HG02852 (cell line): Measurements from ENCODE around the gene COL1A1.

Experiments
- ATAC-seq: cut with Tn5 transposase; IDR thresholded peaks from one replicate; pipeline ENCODE4 v1.9.1; 2021; ENCODE audit warnings: mild to moderate bottlenecking, moderate library complexity; ENCODE audit not compliant: unreplicated experiment

Gene COL1A1

DNA sequence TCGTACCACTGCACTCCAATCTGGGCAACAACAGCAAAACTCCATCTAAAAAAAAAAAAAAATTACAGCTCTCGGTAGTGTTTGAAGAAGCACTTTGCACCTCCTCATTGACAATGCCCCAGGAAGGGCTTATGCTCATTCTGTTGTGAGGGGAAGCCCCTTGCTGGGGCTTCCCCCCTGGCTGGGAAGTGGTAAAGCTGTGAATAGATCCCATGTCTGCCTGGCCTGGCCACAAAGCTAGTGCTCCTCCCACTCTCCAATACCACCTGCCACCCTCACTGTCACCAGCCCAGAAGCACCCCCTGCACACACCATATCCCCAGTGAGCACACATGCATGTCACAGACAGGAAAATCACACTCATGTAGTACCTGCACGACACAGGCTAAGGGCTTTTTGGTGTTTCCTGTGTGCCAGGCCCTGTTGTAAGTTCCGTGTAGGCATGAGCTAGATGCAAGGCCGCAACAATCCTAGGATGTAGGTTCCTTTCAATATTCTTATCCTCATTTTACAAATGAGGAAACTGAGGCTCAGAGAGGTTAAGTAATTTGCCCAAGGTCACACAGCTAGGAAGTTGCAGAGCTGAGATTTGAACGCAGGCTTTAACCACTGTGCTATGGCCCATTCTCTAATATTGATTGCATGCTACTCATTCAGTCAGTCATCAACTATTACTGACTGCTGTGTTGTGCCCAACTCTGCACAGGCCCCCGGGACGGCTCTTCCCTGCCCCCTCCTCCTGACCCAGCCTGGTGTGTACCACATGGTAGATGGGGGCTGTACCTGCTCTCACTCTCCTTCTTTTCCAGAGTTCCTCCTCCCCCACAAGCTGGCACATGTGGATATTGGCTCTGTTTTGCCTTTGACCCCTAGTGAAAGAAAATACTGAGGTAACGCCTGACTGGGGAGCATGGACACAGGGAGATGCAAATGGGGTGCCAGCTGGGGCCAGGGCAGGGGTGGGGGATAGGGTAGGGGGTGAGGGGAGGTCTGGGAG, 11.9 kb upstream of the COL1A1 start:
- peak; percentile 74 for ATAC-seq

DNA sequence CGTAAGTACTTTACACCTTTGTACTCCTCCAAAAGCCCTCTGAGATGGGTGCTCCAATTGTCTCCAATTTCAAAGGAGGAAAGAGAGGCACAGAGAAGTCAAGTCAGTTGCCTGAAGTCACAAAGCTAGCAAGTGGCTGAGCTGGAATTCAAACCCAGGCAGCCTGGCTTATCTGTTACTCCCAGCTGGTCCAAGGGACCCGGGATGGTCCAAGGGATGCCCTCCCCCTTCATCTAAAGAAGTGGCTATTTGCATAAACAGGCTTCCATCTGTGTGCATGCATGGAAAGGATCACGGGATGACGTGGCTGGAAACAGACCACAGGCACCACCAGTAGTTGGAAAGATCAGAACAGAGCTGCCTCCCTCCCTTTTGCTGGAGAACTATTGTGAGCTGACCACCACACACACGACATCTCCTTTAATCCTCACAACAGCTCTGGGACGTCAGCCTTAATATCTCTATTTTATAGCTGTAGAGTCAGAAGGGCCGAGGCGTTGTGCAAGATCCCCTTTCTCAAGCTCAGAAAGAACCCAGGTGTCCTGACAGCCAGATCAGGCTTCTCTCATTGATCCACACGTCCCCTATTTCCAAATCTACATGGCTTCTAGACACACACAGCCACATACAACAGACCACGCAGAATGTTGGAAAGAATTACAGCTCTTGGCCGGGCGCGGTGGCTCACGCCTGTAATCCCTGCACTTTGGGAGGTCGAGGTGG, 10.9 kb upstream of the COL1A1 start:
- ATAC-seq = no peak

DNA sequence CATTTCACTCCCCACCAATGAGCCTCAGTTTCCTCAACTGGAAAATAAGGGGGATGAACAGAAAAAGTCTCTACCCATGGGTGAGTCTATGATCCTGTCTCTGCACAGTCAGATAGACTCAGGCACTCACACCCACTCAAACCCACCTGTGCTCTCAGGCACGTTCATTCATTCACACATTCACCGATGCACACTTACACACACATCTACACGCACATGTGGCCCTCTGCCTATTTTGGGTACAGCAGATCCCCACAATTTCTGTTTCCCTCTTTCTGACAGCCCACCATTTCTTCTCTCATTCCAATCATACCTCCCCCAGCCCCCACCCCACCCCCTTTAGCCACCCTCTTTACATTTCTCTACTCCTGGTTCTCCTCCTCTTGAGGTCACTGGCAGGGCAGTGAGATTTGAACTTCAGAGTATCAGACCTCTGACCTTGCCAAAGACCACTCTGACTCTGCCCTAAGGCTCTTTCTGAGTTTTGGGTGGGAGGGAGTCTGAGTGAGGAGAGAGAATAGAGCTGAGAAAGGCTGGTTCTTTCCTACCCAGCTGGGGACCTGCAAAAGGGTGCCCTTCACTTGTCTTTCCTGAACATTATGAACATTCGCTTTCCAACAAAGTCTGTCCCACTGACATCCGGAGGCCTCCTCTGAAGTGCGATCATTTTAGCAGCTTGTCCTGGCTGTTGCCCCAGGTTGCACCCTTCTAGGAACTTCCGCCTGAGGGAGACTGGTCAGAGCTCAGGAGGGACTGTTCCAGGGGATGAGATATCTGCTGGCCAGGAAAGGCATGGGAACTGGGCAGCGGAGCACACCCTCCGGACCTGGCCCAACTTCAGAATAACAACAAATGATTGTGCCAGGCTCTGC, 10.1 kb upstream of the COL1A1 start:
- no peak for ATAC-seq

DNA sequence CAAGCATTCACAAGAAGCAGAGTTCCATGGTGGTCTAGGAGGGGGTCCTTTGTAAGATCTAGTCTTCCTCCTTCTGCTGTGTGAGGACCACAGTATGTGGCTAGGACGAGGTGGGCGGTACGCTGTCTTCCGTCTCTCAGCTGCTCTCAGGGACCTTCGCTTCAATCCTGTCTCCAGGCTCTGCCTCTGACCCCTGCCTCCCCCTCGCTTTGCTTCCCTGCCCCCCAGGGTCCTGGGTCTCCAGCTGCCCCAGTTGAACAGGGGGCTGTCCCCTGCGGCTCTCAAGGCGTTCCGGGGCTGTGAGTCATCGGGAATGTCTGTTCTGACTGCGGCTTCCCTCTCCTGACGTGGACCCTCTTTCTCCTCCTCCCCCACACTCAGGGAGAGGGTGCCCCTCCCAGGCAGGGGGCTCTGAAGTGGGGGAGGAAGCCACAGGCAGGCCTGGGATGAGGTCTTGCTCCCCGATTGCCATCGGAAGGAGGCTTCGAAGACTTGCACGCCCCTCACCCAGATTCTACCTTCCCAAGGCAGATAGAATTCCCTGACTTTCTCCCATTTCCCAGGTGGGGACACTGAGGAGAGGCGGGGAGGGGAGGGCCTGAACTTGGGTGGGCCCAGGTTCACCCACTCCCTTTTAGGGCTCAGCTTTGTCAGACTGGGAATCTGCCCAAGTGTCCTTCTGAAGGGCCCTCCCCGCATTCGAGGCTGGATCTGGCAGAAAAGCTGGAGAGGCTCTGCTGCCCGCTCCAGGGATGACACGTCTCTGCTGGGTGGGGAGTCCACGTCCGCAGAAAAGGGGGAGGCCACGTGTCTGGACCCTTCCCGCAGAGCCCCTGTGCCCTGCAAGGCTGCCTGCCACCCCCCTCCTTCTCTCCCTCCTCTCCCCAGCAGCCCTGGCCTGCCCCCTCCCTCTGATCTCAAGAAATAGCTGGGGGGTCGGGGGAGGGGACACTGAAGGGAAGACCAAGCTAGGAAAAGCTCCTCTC, 9.1 kb upstream of the COL1A1 start:
- ATAC-seq = no peak

- ATAC-seq = no peak
Measured at GRCh38 chr17:50209472-50210239, 8.2 kb upstream of the COL1A1 start.

GRCh38 chr17:50209133-50209471, 7.7 kb upstream of the COL1A1 start:
- ATAC-seq = no peak

DNA sequence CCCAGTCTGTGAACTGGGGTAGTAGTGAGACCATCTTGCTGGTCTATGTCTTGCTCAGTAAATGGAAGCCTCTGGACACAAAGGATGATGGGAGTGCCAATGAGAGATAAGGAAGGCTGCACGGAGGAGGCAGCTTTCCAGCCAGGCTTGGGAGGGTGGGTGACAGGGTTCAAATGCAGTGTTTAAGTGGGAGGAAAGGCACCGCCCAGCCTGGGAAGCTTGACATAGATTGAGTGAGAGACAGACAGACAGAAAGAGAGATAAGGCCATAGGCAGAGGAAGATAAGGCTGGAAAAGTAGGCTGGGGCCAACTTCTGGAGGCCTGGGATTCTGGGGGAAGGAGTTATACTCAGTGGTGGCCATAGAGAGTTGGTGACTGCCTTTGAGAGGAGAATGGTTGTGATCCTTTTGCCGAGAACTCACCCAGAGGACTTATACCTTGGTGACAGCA, 7.2 kb upstream of the COL1A1 start:
- ATAC-seq = no peak

DNA sequence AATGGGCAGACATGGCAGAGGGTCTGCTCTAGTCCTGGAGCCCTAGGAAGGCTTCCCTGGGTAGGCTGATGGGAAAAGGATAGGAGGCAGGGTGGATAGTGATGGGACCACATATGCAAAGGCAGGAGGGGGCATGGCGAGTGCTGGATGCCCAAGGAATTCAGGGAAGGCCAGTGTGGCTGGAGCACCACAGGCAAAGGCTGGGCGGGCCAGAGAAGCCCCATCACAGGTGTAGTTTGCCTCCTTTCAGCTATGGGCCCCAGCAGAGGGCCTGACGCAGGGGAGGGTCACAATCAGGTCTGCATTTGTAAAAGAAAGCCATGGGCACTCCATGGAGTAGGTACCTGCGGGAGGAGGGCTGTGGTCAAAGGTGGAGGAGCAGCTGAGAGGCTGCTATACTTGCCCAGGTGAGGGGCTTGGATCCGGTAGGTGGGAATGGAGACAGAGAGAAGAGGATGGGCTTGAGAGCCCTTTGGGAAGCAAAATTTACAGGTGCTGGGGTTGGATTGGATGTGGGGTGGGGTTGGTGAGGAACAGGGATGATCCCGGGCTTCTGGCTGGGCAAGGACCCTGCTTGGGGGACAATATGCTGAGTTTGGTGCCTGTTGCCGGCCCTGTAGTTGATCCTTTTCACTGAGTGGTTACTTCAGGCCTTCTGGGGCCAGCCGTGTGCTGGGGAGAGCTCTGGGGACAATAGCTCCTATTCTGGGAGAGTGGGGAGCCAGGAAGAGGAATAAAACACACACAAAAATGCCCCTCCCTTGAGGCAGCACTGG, 6.5 kb upstream of the COL1A1 start:
- no peak for ATAC-seq

DNA sequence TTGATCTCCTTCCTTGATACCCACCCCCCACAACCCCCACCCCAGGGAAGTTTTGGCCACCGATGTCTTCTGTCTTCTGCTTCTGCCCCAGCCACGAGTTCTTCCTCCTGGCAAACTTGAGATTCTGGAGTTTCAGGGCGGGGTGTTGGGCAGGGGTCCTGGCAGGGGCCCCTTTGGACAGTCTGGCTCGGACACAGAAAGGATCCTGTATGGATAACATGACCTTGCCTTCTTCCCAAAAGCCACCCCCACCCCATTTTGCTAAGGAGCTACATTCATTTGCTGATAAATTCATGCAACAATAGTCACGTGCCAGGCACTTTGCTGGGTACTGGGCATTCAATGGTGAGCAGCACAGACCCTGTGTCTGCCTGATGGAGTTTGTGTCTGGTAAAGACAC, 5.9 kb upstream of the COL1A1 start:
- ATAC-seq = no peak

GRCh38 chr17:50206604-50207293, 5.3 kb upstream of the COL1A1 start:
- ATAC-seq = no peak

DNA sequence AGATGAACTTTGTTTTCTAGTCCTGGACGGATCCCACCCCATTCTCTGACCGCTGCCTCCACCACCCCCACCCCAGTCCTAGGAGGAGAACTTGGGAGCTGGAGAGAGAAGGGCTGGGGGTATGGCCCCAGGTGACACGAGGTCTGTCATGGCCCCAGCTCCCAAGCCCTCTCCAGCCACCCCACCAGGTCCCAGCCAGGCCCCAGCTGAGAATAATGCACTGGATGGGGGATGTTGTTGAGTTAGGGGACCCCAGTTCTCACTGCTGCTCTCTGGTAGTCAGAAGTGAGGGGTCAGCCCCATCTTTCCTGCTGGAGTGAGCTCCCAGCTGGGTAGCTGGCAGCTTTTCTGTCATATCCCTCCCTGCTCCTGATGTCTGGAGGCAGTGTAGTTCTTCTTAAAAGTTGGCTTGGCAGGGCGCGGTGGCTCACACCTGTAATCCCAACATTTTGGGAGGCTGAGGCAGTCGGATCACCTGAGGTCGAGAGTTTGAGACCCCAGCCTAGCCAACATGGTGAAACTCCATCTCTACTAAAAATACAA, 4.6 kb upstream of the COL1A1 start:
- ATAC-seq = no peak

DNA sequence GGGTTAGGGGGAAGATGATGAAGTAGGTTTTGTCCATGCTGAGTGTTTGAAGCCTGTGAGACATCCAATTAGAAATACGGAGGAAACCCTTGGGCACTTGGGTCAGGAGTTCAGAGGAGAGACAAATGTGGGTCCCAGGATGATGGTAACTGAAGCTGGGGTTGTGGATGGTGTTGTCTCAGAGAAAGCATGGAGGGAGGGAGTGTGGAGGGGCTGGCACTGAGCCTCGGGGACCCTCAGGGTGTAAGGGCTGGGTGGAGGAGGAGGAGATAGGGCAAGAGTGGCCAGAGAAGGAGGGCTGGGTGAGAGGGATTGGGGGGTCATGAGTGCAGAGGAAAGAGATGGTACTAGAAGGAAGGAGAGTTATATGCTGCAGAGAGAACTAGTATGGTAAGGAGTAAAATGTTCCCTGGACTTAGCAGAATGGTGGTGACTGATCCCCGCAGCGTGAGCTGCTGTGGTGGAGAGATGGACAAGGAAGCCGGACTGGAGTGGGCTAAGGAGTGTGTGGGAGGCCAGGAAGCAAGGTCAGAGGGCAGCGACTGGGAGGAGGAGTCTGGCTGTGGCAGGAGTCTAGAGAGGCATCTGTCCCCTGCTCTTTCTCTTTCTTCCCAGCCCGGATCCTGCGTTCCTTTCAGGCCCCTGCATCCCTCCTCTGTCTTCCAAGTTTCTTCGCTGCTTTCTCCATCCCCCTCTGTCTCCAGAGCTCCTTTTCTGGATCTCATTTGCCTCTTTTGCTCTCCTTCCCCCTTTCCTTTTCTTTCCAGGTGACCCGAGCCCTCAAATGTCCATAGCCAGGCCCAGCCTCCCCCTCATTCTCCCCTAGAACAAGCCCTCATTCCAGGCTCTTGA, 3.9 kb upstream of the COL1A1 start:
- ATAC-seq = no peak

- no peak for ATAC-seq
Measured at GRCh38 chr17:50204431-50204830, 3.0 kb upstream of the COL1A1 start.

DNA sequence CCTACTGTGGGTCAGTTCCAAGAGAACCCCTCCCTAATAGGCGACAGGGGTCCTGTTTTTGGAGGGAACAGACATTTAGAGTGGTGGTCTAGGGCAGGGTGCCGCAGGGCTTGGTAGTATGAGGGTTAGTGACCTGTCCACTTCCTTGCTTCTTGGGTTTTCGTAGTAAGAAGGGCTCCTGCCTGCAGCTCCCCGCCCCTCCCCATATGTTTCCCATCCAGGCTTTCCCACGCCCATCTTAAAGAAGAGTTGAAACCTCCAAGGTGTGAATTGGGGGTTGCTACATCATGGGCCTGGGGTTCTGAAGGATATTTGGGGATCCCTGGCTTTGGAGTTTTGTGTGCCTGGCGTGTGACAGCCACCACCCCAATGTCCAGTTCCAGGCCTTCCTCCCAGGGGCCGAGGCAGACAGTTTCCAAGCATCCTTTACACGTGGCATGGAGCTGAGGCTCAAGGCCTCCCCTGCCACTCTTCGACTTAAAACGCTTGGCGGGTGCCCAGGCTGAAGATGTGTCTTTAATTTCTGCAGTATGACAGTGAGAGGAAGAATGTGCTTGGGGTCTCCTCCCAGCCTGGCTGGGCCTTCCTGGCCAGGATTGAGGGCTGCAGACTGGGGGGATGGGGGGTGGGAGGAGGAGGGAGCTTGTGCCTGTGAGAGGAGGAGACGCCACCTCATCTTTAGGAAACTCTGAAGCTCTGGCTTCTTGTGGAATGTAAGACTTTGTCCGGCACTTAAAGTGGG, 2.3 kb upstream of the COL1A1 start:
- no peak for ATAC-seq

- ATAC-seq = no peak
Measured at GRCh38 chr17:50203086-50203485, 1.7 kb upstream of the COL1A1 start.
